HEK293 (cell line): ENCODE data around the gene TBC1D12.

Experiments
- BCL11A ChIP-seq: fragments of 450-650 bp; formaldehyde crosslinking; IDR thresholded peaks from 2 replicates; pipeline ENCODE4 v1.5.1; 2016; ENCODE audit warnings: low read depth, missing biosample characterization, missing genetic modification characterization
- GLI4 ChIP-seq: fragments of 450-650 bp; formaldehyde crosslinking; IDR thresholded peaks from 2 replicates; pipeline ENCODE4 v1.5.1; 2016; ENCODE audit warnings: missing biosample characterization, missing genetic modification characterization
- MZF1 ChIP-seq: fragments of 450-650 bp; formaldehyde crosslinking; IDR thresholded peaks from 2 replicates; pipeline ENCODE4 v1.5.1; 2017; ENCODE audit warnings: missing biosample characterization, missing genetic modification characterization, borderline replicate concordance
- PATZ1 ChIP-seq: fragments of 450-650 bp; formaldehyde crosslinking; IDR thresholded peaks from 2 replicates; pipeline ENCODE4 v1.5.1; 2016; ENCODE audit warnings: missing biosample characterization, missing genetic modification characterization
- ZBTB49 ChIP-seq: fragments of 450-650 bp; formaldehyde crosslinking; IDR thresholded peaks from 2 replicates; pipeline ENCODE4 v1.5.1; 2016; ENCODE audit warnings: missing biosample characterization, missing genetic modification characterization, low read depth
- ZNF19 ChIP-seq: fragments of 450-650 bp; formaldehyde crosslinking; IDR thresholded peaks from 2 replicates; pipeline ENCODE4; 2016; ENCODE audit warnings: missing biosample characterization, missing genetic modification characterization, low read depth
- ZNF274 ChIP-seq, 2 experiments: fragments of 200-500 bp in 1 of 2; fragments of 450-650 bp in 1 of 2; sonication (Bioruptor generic) in 1 of 2; formaldehyde crosslinking in 1 of 2; IDR thresholded peaks; 2 replicates each; pipeline versions ENCODE4 v1.5.1 to v1.6.1; 2014 to 2016; ENCODE audit warnings: borderline replicate concordance in 1 of 2, inconsistent platforms in 1 of 2, low read length in 1 of 2, missing biosample characterization in 1 of 2, missing genetic modification characterization in 1 of 2
- ZNF510 ChIP-seq: fragments of 450-650 bp; formaldehyde crosslinking; IDR thresholded peaks from 2 replicates; pipeline ENCODE4 v1.5.1; 2018; ENCODE audit warnings: mild to moderate bottlenecking, missing genetic modification characterization, missing biosample characterization; ENCODE audit not compliant: insufficient replicate concordance
- ZNF660 ChIP-seq: fragments of 450-650 bp; IDR thresholded peaks from 2 replicates; pipeline ENCODE4 v1.5.1; 2018; ENCODE audit warnings: missing biosample characterization, mild to moderate bottlenecking, missing genetic modification characterization
- TF ChIP-seq, protein P1 (sequence below): fragments of 450-650 bp; formaldehyde crosslinking; IDR thresholded peaks from 2 replicates; pipeline ENCODE4 v1.5.1; 2016; ENCODE audit warnings: missing biosample characterization, missing genetic modification characterization
- TF ChIP-seq, protein P2 (sequence below): IDR thresholded peaks from 2 replicates; pipeline ENCODE4 v1.6.1; 2011; ENCODE audit warnings: mild to moderate bottlenecking, low read depth, low read length, borderline replicate concordance

GRCh38 chr10:94583124-94583523 lies 180.8 kb downstream of the TBC1D12 start:
- TF ChIP-seq MZF1 (tag by site-specific recombination) (no peak), ZBTB49 (tag by site-specific recombination) (no peak), PATZ1 (tag by site-specific recombination) (no peak), ZNF19 (tag by site-specific recombination) (no peak), ZNF510 (no peak), BCL11A (tag by site-specific recombination) (no peak), ZNF660 (tag by site-specific recombination) (no peak), GLI4 (tag by site-specific recombination) (no peak), ZNF274 (IDR thresholded peaks at IDR 0.05; ENCODE audit: low read length) (no peak), ZNF274 (tag by site-specific recombination; IDR thresholded peaks at IDR 0.05; ENCODE audit: borderline replicate concordance) (no peak)
- TF ChIP-seq, protein P1, sequence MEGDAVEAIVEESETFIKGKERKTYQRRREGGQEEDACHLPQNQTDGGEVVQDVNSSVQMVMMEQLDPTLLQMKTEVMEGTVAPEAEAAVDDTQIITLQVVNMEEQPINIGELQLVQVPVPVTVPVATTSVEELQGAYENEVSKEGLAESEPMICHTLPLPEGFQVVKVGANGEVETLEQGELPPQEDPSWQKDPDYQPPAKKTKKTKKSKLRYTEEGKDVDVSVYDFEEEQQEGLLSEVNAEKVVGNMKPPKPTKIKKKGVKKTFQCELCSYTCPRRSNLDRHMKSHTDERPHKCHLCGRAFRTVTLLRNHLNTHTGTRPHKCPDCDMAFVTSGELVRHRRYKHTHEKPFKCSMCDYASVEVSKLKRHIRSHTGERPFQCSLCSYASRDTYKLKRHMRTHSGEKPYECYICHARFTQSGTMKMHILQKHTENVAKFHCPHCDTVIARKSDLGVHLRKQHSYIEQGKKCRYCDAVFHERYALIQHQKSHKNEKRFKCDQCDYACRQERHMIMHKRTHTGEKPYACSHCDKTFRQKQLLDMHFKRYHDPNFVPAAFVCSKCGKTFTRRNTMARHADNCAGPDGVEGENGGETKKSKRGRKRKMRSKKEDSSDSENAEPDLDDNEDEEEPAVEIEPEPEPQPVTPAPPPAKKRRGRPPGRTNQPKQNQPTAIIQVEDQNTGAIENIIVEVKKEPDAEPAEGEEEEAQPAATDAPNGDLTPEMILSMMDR (tag by site-specific recombination), result no peak
- TF ChIP-seq, protein P2, sequence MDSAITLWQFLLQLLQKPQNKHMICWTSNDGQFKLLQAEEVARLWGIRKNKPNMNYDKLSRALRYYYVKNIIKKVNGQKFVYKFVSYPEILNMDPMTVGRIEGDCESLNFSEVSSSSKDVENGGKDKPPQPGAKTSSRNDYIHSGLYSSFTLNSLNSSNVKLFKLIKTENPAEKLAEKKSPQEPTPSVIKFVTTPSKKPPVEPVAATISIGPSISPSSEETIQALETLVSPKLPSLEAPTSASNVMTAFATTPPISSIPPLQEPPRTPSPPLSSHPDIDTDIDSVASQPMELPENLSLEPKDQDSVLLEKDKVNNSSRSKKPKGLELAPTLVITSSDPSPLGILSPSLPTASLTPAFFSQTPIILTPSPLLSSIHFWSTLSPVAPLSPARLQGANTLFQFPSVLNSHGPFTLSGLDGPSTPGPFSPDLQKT, result no peak
